SK-N-MC (cell line): ENCODE data around the gene GFER.

Source experiments
- FOXP2 ChIP-seq: optimal IDR thresholded peaks from 2 replicates; pipeline ENCODE3; 2011; ENCODE audit warnings: mild to moderate bottlenecking, moderate library complexity; ENCODE audit not compliant: insufficient read depth; ENCODE audit errors: extremely low read length, control extremely low read depth
- POLR2AphosphoS5 ChIP-seq: IDR thresholded peaks from 2 replicates; pipeline ENCODE4 v1.6.1; 2012; ENCODE audit warnings: mild to moderate bottlenecking, low read depth, low read length, borderline replicate concordance

DNA sequence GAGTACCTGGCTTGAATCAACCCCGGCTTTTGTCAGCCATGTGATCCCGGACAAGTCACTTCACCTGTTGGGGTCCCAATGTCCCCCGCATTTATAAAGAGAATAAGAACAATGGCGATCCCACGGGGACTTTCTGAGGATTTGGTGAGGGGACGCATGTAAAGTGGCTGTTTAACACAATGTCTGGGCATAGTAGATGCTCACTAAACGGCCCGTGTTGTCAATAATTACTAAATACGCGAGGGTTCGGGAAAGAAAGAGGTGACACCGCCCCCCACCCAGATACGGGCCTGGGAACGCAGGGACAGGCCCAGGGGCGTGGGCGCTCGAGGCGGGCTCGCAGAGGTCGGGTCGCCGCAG is 7.6 kb downstream of the GFER start:
- no peak for TF ChIP-seq POLR2AphosphoS5
- no peak for TF ChIP-seq FOXP2
